DMS114 treated with DMSO at 0.1 percent for 48 hours (cell line): ENCODE measurements around the gene RAB9A.
"Not testable (repeated sequence)": the region's sequence is repeated elsewhere in the genome, so short reads cannot be mapped to it uniquely, and the experiment has no call there.

ENCODE experiments used
- DNase-seq: peaks from one replicate; lab custom pipeline; 2025; ENCODE audit not compliant: unreplicated experiment; lab: John Stamatoyannopoulos, UW

RAB9A gene

DNA sequence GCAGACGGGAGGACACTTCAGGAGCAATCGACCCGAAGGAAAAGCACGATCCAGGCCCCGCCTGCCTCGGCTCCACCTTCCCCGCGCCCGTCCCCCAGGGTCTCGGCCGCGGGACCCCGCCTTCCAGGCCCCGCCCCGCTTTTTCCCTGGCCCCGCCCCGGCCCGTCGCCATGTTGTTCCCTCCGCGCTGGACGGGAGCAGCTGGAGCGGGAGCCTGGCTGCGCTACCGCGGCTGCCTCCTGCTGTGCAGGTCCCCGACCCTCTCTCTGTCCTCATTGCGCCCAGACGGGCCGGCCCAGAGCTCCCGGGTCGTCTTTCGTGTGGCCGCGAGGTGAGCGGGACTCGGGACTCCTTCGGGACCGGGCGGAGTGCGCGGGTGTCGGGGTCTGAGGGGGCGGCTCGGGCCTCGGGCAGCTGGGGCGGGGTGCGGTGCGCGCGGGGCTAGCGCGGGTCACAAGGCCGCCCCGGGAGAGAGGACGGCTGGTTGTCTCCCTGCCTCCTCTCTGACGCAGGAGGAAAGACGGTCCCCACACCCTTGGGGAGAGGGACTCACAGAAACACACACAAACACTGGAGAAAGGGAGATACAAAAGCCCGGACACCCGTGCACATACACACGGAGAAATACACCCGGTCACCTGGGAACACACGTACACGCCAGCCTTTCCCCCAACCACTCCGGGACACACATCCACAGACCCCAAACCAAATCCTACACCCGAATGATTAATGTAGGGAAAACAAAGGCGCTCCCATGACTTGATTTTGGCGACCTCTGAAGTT, at the start of gene RAB9A:
Gene RAB9A (plus strand): TSS at position 171 of the 783 bp plus-strand sequence. CDS start 19,619 bp downstream, outside the sequence.
- peak; percentile 44 for DNase-seq

DNA sequence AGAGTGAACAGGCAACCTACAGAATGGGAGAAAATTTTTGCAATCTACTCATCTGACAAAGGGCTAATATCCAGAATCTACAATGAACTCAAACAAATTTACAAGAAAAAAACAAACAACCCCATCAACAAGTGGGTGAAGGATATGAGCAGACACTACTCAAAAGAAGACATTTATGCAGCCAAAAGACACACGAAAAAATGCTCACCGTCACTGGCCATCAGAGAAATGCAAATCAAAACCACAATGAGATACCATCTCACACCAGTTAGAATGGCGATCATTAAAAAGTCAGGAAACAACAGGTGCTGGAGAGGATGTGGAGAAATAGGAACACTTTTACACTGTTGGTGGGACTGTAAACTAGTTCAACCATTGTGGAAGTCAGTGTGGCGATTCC, 47.2 kb upstream of the RAB9A start:
- not testable (repeated sequence) for DNase-seq

- no peak for DNase-seq
Observed at GRCh38 chrX:13645464-13646153, 43.3 kb upstream of the RAB9A start.

DNA sequence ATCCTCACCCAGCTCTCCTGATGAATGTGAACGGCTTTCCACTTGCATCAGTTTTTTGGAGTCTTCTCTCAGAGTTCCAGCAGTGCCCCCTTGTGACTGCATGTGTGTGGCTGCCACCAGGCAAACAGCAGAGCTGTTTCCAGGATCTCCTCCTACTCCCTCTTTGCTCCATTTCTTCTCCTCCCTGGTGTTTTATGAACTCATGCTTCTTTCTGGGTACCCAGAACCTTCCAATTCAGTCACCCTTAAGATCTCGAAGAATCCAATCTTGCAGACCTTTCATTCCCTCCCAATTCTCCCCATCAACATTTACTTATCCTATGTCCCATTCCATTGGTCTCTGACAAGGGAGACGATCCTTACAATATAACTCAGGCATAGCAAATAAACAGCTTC, 42.8 kb upstream of the RAB9A start:
- peak; percentile 48 for DNase-seq

DNA sequence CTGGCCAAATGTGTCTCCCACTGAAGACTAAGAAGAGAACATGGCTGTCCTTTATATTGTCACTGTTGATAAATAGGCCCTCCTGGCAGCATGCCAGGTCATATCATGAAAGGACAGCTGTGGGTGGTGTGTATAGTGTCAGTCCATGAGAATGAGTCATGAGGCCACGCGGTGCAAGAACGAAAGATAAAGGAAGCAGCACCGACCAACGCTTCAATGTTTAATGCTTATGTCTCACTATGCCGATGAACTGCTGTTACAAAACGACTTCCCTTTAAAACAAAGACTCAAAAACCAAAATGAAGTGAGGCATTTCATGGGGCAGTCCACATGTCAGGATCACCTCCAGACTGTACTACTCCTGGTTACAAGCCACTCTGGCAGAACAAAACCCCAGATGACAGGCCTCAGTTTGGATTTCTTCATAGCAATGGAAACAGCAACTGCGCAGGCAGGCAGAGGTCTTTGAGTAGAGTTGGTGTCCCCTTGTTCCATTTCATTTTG, 41.2 kb upstream of the RAB9A start:
- no peak for DNase-seq

DNA sequence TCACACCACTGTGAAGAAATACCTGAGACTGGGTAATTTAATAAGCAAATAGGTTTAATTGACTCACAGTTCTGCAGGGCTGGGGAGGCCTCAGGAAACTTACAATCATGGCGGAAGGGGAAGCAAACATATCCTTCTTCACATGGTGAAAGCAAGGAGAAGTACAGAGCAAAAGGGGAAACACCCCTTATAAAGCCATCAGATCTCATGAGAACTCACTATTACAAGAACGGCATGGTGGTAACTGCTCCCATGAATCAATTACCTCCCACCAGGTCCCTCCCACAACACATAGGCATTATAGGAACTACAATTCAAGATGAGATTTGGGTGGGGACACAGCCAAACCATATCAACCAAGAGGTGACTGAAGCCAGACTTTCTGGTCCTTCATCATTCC, 40.6 kb upstream of the RAB9A start:
- DNase-seq = not testable (repeated sequence)

- no peak for DNase-seq
Observed at GRCh38 chrX:13649838-13650237, 39.1 kb upstream of the RAB9A start.

- DNase-seq = no peak
Observed at GRCh38 chrX:13650318-13650717, 38.6 kb upstream of the RAB9A start.

DNA sequence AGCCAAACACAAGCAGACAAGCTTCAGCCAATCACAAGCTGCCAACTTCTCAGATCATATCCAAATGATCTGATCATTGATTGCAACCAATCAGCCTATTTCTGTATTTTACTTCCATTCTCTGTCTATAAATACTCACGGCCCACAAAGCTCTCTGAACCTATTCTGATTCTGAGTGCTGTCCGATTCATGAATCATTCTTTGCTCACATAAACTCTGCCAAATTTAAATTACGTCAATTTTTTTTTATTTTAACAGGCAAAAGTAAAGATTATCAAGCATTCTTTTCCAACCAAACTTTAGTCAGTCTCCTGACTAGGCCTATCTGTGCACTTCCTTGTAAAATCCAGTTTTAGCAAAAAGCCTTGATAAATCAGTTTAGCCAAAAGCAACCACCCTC, 37.8 kb upstream of the RAB9A start:
- no peak for DNase-seq

DNA sequence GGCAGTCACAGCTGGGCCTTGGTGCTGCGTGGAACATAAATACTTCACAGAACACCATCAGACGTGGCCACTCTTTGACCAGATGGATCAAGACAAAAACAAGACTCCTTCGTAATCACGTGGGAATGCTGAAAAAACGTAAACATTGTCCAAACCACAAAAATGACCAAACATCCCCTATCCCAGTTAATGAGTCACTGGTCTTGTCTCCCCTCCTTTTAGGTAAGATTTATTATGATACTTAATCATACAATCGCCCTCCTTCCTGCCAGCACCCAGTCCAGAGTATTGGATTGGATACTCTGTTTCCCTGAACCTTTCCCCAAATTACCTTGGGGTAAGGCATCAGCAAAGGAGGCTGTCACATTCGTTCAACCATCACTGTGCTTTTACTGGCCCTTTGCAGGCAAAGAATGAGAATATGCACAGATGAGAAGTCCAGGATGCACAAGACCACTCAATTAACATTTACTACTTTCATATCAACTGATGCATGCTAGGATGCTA, 36.6 kb upstream of the RAB9A start:
- DNase-seq = no peak

GRCh38 chrX:13652850-13653693, 35.9 kb upstream of the RAB9A start, which contains the start of gene TCEANC:
TCEANC (plus strand) TSS chrX:13653141; CDS start chrX:13662509, 9,368 bp downstream.
- DNase-seq = peak; percentile 84

- DNase-seq = no peak
Observed at GRCh38 chrX:13654116-13654515, 34.8 kb upstream of the RAB9A start.

- no peak for DNase-seq
Observed at GRCh38 chrX:13655674-13656073, 33.3 kb upstream of the RAB9A start.

DNA sequence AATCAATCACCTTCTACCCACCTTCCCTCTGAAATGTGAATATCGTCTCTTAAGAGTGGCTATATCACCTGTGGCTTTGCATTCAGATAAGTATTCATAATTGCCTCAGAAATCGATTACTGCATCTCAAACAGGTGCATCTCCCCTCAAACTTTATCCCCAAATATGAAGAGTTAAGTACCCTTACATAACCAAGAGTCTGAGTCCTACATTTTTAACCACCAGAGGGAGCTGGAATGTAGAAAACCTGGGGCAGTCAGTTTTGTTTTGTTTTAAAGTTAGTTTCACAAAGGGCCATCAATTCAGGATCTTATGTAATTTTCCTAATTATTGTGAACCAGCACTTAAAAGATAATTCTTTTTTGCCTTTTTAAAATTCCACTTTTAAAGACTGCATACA, 30.3 kb upstream of the RAB9A start:
- peak; percentile 16 for DNase-seq

DNA sequence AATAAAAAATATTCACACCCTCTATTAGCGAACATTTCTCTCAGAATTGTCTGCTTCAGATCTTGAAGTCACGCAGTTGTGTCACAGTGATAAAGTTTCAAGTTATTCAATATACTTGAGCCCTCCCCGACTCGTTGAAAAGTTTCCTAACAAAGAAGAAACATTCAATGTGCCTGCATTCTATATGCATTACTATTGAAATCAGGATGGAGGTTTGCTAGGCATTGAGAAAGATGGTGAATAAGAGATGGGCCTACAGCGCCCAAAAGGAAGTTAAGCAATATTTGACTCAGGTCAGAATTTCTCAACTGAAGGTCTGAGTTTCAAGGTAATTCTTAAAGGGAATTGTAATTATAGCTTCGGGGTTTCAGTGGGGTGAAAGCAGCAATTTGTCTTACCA, 29.9 kb upstream of the RAB9A start:
- no peak for DNase-seq

DNA sequence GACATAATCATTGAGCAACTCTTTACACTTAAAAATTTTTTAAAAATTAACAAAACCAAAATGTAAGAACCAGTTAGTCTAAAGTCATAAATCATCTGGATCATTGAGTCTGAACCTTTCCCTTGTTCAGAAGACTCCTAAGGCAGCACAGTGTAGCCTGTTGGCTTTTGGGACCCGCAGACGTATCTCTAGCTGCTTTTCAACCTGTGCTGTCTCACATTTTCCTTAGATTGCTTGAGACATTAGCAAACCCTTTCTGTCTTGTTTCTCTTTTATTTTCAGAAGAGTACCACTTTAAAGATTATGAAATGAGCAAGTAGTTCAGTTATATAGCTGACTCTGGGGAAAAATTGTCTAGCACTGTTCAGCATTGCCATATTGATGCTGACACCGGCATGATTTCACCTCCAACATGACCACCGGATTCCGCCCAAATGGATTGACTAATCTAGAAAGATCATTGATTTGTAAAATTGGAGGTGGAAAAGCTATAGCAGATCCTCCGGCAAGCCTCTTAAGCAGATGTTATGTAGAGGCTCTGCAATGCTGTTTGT, 27.1 kb upstream of the RAB9A start:
- DNase-seq = no peak

DNA sequence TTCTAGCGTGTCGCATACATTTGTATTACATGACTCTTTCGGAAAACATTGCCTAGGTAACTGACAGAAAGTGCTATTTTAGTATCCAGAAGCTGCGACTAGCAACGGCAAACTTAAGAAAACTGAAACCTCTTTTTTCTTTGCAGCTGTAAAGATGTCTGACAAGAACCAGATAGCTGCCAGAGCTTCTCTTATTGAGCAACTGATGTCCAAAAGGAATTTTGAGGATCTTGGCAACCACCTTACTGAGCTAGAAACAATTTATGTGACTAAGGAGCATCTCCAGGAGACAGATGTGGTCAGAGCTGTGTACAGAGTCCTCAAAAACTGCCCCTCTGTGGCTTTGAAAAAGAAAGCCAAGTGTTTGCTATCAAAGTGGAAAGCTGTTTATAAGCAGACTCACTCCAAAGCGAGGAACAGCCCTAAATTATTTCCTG, 26.6 kb upstream of the RAB9A start:
- DNase-seq = no peak

DNA sequence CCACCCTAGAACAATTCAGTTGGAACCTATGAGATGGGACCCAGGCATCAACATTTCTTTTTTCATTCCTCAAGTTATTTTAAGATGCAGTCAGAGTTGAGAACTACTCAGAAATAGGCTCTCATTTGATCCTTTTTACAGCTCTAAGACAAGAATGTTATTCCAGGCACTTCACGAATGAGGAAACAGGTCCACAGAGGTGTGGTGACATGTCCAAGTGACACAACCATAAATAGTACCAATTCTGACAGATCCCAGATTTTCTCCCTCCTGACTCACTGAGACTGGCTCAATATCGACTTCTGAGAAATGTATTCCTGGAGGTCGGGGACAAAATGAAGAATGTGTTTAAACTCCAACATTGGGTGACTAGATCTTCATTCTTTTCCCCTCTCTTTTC, 24.9 kb upstream of the RAB9A start:
- DNase-seq = no peak

- DNase-seq = no peak
Observed at GRCh38 chrX:13666836-13667235, 22.1 kb upstream of the RAB9A start.

DNA sequence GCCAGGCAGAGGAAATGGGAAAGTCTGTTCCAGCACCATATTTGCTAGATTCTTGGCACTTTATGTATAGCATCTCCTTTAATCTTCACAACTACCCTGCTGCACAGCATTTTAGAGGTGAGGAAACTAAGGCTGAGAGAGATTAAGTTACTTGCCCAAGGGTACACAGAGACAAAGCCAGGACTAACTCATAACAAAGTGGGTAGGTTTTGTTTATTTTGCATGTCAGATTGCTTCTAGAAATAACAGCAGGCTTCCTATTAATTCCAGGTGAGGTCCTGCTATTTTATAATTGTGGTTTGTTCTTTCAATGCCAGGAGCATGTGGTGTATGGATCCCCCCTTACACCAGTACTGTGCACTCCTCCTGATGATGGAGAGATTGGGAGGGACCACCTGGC, 21.0 kb upstream of the RAB9A start:
- no peak for DNase-seq

- DNase-seq = no peak
Observed at GRCh38 chrX:13669246-13669737, 19.6 kb upstream of the RAB9A start.
